ENCODE data around the gene ZNF649.

ZNF649 gene

DNA sequence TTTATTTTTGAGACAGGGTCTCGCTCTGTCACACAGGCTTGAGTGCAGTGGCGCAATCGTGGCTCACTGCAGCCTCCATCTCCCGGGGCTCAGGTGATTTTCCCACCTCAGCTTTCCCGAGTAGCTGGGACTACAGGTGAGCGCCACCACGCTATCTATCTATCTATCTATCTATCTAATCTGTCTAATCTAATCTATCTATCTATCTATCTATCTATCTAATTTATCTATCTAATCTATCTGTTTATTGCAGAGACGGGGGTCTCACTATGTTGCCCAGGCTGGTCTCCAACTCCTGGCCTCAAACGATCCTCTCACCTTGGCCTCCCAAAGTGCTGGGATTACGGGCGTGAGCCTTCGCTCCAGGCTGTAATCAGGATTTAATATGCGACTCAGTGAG, 23.0 kb upstream of the ZNF649 start:
- no peak for DNase-seq (ENCODE audit: low read depth)
- peak overlapping the region; percentile 100 for H3K4me3 ChIP-seq (replicated peaks; ENCODE audit: low read depth, low read length)
- TF ChIP-seq, protein P1, sequence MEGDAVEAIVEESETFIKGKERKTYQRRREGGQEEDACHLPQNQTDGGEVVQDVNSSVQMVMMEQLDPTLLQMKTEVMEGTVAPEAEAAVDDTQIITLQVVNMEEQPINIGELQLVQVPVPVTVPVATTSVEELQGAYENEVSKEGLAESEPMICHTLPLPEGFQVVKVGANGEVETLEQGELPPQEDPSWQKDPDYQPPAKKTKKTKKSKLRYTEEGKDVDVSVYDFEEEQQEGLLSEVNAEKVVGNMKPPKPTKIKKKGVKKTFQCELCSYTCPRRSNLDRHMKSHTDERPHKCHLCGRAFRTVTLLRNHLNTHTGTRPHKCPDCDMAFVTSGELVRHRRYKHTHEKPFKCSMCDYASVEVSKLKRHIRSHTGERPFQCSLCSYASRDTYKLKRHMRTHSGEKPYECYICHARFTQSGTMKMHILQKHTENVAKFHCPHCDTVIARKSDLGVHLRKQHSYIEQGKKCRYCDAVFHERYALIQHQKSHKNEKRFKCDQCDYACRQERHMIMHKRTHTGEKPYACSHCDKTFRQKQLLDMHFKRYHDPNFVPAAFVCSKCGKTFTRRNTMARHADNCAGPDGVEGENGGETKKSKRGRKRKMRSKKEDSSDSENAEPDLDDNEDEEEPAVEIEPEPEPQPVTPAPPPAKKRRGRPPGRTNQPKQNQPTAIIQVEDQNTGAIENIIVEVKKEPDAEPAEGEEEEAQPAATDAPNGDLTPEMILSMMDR (IDR thresholded peaks at IDR 0.05; ENCODE audit: low read length, missing control alignments), result no peak

- DNase-seq (ENCODE audit: low read depth), result peak; percentile 98
- TF ChIP-seq, protein P1 (IDR thresholded peaks at IDR 0.05; ENCODE audit: low read length, missing control alignments), result peak; percentile 21
- H3K4me3 ChIP-seq (replicated peaks; ENCODE audit: low read depth, low read length), result peak within 1 kb of the TSS; percentile 100
Measured at GRCh38 chr19:51926784-51927741, 22.2 kb upstream of the ZNF649 start, which contains the start of gene ZNF613. ZNF613 (plus strand) TSS chr19:51927472; CDS start chr19:51936221, 8,749 bp downstream.

GRCh38 chr19:51926426-51926783, 21.6 kb upstream of the ZNF649 start:
- DNase-seq (ENCODE audit: low read depth), result no peak
- H3K4me3 ChIP-seq (replicated peaks; ENCODE audit: low read depth, low read length), result peak overlapping the region; percentile 100
- TF ChIP-seq, protein P1 (IDR thresholded peaks at IDR 0.05; ENCODE audit: low read length, missing control alignments), result no peak

- H3K4me3 ChIP-seq (replicated peaks; ENCODE audit: low read depth, low read length), result no peak overlapping the region
- TF ChIP-seq, protein P1 (IDR thresholded peaks at IDR 0.05; ENCODE audit: low read length, missing control alignments), result no peak
- DNase-seq (ENCODE audit: low read depth), result no peak
Measured at GRCh38 chr19:51921949-51922348, 17.1 kb upstream of the ZNF649 start.

DNA sequence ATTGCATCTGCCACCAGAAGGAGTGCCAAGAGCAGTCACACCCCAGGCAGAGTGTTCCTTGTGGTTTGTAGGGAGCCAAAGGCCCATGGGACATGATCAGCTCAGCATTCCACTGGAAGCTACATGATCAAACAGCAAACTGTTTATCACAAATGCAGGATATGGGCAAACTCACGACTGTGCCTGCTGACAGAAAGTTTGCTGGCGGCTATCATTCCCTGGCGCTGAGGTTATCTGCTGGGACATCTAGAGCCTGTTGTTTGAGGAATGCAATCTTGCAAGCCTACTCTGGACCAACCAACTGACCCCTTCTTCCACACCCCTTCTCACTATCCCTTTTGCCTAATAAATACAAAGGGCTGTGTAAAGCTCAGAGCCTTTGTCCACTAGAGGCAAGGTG, 14.8 kb upstream of the ZNF649 start:
- H3K4me3 ChIP-seq (replicated peaks; ENCODE audit: low read depth, low read length), result no peak overlapping the region

GRCh38 chr19:51916167-51916566, 11.3 kb upstream of the ZNF649 start:
- H3K4me3 ChIP-seq (replicated peaks; ENCODE audit: low read depth, low read length), result no peak overlapping the region
- DNase-seq (ENCODE audit: low read depth), result no peak
- TF ChIP-seq, protein P1 (IDR thresholded peaks at IDR 0.05; ENCODE audit: low read length, missing control alignments), result no peak

More for the DNA sequence above, 14.8 kb upstream of the ZNF649 start:
- TF ChIP-seq, protein P1 (IDR thresholded peaks at IDR 0.05; ENCODE audit: low read length, missing control alignments), result no peak
- no peak for DNase-seq (ENCODE audit: low read depth)

Measured in fibroblast of pulmonary artery (primary cell).